ENCODE measurements around the gene USP1.

DNA sequence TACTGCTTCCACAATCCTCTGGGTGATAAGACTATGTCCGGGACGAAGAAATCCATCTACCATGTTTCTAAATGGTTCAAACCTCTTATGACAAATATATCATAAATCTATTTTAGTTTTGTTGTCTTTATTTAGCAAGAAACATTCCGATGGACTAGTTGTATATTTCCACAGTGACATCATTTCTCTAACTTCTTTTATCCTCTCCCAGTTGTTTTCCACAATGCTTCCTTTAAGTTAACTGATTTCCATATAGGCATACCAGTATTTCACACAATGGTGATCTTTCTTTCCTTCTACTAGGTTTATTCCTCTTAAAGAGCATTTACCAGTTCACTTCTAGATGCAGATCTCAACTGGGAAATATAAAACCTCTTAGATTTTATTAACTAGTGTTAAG is 44.8 kb downstream of the USP1 start:
- TF ChIP-seq CTCF (IDR thresholded peaks at IDR 0.05; ENCODE audit: low read depth, low read length) (no peak), POLR2A (IDR thresholded peaks at IDR 0.05; ENCODE audit: extremely low read depth, insufficient read length) (no peak)
- TF ChIP-seq, protein P1, sequence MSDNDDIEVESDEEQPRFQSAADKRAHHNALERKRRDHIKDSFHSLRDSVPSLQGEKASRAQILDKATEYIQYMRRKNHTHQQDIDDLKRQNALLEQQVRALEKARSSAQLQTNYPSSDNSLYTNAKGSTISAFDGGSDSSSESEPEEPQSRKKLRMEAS (IDR thresholded peaks at IDR 0.05; ENCODE audit: low read depth, low read length): no peak
